PC-9 (cell line): ENCODE measurements around the gene MANSC4. TPM values are rescaled to one million over a fixed set of nuclear protein-coding genes. Genes with fewer than 3 reads are reported as not detected.

ENCODE experiments used
- BruUV-seq: library from RNA; stranded (reverse); fragments of 400-500 nt; replicated peaks from 2 replicates; lab custom pipeline; 2021; lab: Mats Ljungman, UMichigan
- CTCF ChIA-PET: fragments of 300-600 bp; sonication (Branson Sonifier 250); formaldehyde crosslinking; loops from one replicate; lab custom pipeline; 2022; ENCODE audit warnings: antibody characterized with exemption; lab: Charles Lee
- POLR2A ChIA-PET: fragments of 300-600 bp; sonication (Branson Sonifier 250); formaldehyde crosslinking; loops from one replicate; lab custom pipeline; 2022; ENCODE audit warnings: antibody characterized with exemption; ENCODE audit not compliant: unreplicated experiment; lab: Charles Lee
- DNase-seq, 2 experiments: peaks; one replicate each; pipeline versions ENCODE4 v3.0.0 to v3.0.0-alpha.2; 2015 to 2022; ENCODE audit warnings: mixed read lengths in 1 of 2
- H2AFZ ChIP-seq: fragments of 200-600 bp; sonication (generic); 2 replicates; pipeline ENCODE4 v1.8.1; 2017; ENCODE audit warnings: antibody characterized with exemption
- H3F3A ChIP-seq: fragments of 200-600 bp; sonication (generic); 2 replicates; pipeline ENCODE4 v1.8.1; 2017; ENCODE audit warnings: antibody characterized with exemption, mild to moderate bottlenecking, low read depth; ENCODE audit not compliant: insufficient read depth
- H3K27ac ChIP-seq: fragments of 200-600 bp; sonication (generic); 2 replicates; pipeline ENCODE4 v1.6.1; 2016; ENCODE audit warnings: mixed run types
- H3K27me3 ChIP-seq: fragments of 200-600 bp; sonication (generic); 2 replicates; pipeline ENCODE4 v1.6.1; 2016; ENCODE audit warnings: low read depth, mixed run types; ENCODE audit not compliant: insufficient read depth
- H3K36me3 ChIP-seq: fragments of 200-600 bp; sonication (generic); 2 replicates; pipeline ENCODE4 v1.6.1; 2016; ENCODE audit warnings: low read depth, mixed run types
- H3K4me1 ChIP-seq: fragments of 200-600 bp; sonication (generic); replicated peaks from 2 replicates; pipeline ENCODE4 v1.6.1; 2016; ENCODE audit warnings: mixed run types; ENCODE audit not compliant: insufficient read depth
- H3K4me2 ChIP-seq: fragments of 200-600 bp; sonication (generic); 2 replicates; pipeline ENCODE4 v1.6.1; 2017; ENCODE audit warnings: mixed run types
- H3K4me3 ChIP-seq: fragments of 200-600 bp; sonication (generic); 2 replicates; pipeline ENCODE4 v1.6.1; 2016; ENCODE audit warnings: mixed run types
- H3K79me2 ChIP-seq: fragments of 200-600 bp; sonication (generic); 2 replicates; pipeline ENCODE4 v1.6.1; 2017; ENCODE audit warnings: low read depth, mixed run types
- H3K9me2 ChIP-seq: fragments of 200-600 bp; sonication (generic); 2 replicates; pipeline ENCODE4 v1.8.1; 2017; ENCODE audit warnings: mild to moderate bottlenecking; ENCODE audit not compliant: insufficient read depth
- H3K9me3 ChIP-seq: fragments of 200-600 bp; sonication (generic); 2 replicates; pipeline ENCODE4 v1.8.1; 2016; ENCODE audit warnings: low read depth; ENCODE audit not compliant: insufficient read depth
- H4K20me1 ChIP-seq: fragments of 200-600 bp; sonication (generic); 2 replicates; pipeline ENCODE4 v1.8.1; 2017; ENCODE audit not compliant: insufficient read depth
- EZH2 ChIP-seq: fragments of 200-600 bp; sonication (generic); IDR thresholded peaks from 2 replicates; pipeline ENCODE4 v1.8.0; 2017; ENCODE audit warnings: antibody characterized with exemption, low read depth
- intact Hi-C: fragments of 100-400 bp; cut with micrococcal nuclease; formaldehyde crosslinking; loops from one replicate; pipeline ENCODE4 v1.10.0; 2022; ENCODE audit not compliant: unreplicated experiment
- total RNA-seq: library from RNA; stranded (reverse); gene quantifications from 2 replicates; pipeline ENCODE4 v1.2.3, GENCODE V29; 2021
- TF ChIP-seq, protein P1 (sequence below): fragments of 200-600 bp; sonication (generic); conservative IDR thresholded peaks from 2 replicates; pipeline ENCODE4 v1.6.1; 2017; ENCODE audit warnings: mixed run types, antibody characterized with exemption, mild to moderate bottlenecking, moderate library complexity

MANSC4 gene
- total RNA-seq, 1 experiment from 2014 or later, result not detected

DNA sequence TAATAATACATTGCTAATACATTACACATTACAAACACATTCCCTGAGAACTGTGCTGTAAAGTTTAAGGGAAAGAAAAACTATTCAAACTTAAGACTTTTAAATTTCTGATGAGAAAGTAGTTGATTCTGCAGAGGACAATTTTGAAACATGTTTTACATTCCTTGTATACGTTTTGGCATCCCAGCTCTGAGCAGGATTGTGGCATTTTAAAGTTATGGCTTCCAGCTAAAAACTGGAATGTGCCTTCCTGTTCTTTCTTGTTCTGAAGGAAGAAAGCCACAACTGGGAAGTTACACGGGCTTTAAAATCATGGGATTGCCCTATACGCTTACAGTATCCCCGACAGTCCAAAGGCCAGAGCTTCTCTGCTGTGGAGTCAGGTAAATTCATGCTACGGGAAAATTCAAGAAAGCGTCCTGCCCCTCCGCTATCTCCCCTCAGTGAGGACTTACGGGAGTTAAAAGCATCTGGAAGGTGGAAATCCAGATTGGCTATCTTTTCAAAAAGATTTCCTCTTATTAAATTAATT, 10.8 kb downstream of the MANSC4 start:
- H3K4me2 ChIP-seq, result no peak overlapping the region
- no peaks in the 10 kb centered on the region for H3K27me3 ChIP-seq
- H3F3A ChIP-seq, result peaks cover 19% of the 10 kb centered on the region
- DNase-seq, result no peak
- H3K4me3 ChIP-seq, result no peak overlapping the region
- intact Hi-C loops, result no loop called here
- no peaks in the 10 kb centered on the region for H4K20me1 ChIP-seq
- H3K27ac ChIP-seq, result no peak overlapping the region
- H3K79me2 ChIP-seq, result no peaks in the 10 kb centered on the region
- ChIA-PET POLR2A (no interaction called here), CTCF (no interaction called here)
- no TSS peak for BruUV-seq
- no peaks in the 10 kb centered on the region for H3K9me3 ChIP-seq
- H3K4me1 ChIP-seq, result peaks cover 37% of the 10 kb centered on the region
- no peak for TF ChIP-seq EZH2
- no peaks in the 10 kb centered on the region for H3K9me2 ChIP-seq
- no peak overlapping the region for H2AFZ ChIP-seq
- no peaks in the 10 kb centered on the region for H3K36me3 ChIP-seq

DNA sequence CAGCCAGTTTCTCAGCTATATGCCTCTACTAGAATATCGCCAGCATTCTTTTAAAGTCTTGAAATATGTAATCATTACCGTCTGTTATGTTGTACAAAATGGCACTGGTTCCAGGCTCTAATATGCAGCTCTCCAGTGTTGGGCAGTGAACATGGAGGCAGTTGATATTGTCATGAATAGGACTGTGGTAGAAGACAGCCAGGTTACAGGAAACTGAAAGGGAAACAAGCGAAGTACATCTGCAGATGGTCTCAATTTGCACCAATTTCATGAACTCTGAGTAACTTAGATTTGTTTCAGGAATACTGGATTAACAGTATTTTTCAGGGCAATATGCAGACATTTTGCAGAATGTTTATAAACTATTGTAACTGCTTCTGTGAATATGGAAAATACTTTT, 13.4 kb downstream of the MANSC4 start:
- no TSS peak for BruUV-seq
- Histone ChIP-seq H3K4me3 (no peak overlapping the region), H3K4me2 (no peak overlapping the region), H3K27ac (no peak overlapping the region), H3K9me2 (no peaks in the 10 kb centered on the region), H4K20me1 (no peaks in the 10 kb centered on the region), H3F3A (peaks cover 6% of the 10 kb centered on the region; the same call in 1 of the 2 replicates), H3K27me3 (no peaks in the 10 kb centered on the region), H3K36me3 (no peaks in the 10 kb centered on the region), H2AFZ (no peak overlapping the region), H3K9me3 (no peaks in the 10 kb centered on the region), H3K4me1 (peaks cover 15% of the 10 kb centered on the region), H3K79me2 (no peaks in the 10 kb centered on the region)
- POLR2A ChIA-PET, result no interaction called here
- no peak for DNase-seq
- TF ChIP-seq EZH2, result no peak
- TF ChIP-seq, protein P1, sequence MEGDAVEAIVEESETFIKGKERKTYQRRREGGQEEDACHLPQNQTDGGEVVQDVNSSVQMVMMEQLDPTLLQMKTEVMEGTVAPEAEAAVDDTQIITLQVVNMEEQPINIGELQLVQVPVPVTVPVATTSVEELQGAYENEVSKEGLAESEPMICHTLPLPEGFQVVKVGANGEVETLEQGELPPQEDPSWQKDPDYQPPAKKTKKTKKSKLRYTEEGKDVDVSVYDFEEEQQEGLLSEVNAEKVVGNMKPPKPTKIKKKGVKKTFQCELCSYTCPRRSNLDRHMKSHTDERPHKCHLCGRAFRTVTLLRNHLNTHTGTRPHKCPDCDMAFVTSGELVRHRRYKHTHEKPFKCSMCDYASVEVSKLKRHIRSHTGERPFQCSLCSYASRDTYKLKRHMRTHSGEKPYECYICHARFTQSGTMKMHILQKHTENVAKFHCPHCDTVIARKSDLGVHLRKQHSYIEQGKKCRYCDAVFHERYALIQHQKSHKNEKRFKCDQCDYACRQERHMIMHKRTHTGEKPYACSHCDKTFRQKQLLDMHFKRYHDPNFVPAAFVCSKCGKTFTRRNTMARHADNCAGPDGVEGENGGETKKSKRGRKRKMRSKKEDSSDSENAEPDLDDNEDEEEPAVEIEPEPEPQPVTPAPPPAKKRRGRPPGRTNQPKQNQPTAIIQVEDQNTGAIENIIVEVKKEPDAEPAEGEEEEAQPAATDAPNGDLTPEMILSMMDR, result no peak
- intact Hi-C loops, result no loop called here
- CTCF ChIA-PET, result no interaction called here

DNA sequence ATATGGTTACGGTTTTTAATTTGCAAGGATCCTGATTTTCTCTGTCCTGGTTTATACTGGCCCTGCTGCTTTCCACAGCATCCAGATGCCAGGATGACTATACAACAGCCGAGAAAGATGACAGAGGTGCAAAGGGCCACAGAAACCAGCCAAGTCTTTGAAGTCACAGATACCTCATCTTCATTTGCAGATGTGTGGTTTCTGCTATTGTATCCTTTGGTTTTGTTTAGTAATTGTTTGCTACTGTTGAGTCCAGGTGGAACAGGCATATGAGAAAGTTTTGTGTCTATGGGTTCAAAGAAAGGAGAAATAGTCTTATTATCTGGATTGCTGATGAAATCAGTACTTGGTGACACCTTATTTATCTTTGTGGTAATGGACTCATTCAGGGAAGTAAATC, 17.3 kb downstream of the MANSC4 start:
- Histone ChIP-seq H3K9me2 (no peaks in the 10 kb centered on the region), H3K4me2 (no peak overlapping the region), H2AFZ (no peak overlapping the region), H3K27me3 (no peaks in the 10 kb centered on the region), H4K20me1 (no peaks in the 10 kb centered on the region), H3K4me1 (0 out of 2 replicates have a peak, but pooled peaks cover 5% of the 10 kb centered on the region), H3K27ac (0 out of 2 replicates have a peak overlapping the region, but pooled peaks have one; percentile 35), H3K79me2 (no peaks in the 10 kb centered on the region), H3F3A (no peaks in the 10 kb centered on the region), H3K4me3 (no peak overlapping the region), H3K36me3 (no peaks in the 10 kb centered on the region), H3K9me3 (no peaks in the 10 kb centered on the region)
- TF ChIP-seq, protein P1, result no peak
- no peak for TF ChIP-seq EZH2
- CTCF ChIA-PET, result no interaction called here
- POLR2A ChIA-PET, result no interaction called here
- DNase-seq, result peak in 1 of 2 experiments; percentile 46
- BruUV-seq, result no TSS peak
- intact Hi-C loops, result no loop called here
